SK-N-SH treated with all-trans-retinoic acid at 6 μM for 48 hours (cell line): ENCODE data around the gene SLC6A6.

Source experiments
- ATAC-seq: fragments of 200-7000 bp; cut with Tn5 transposase; 3 replicates; pipeline ENCODE4 v1.9.1; 2020; ENCODE audit warnings: mild to moderate bottlenecking, moderate library complexity
- ARNTL ChIP-seq: fragments of 450-650 bp; formaldehyde crosslinking; IDR thresholded peaks from 2 replicates; pipeline ENCODE4 v1.5.0; 2020; ENCODE audit warnings: low read depth, mild to moderate bottlenecking, moderate library complexity, borderline replicate concordance
- BACH2 ChIP-seq: fragments of 250-450 bp; sonication (Bioruptor Pico); IDR thresholded peaks from 2 replicates; pipeline ENCODE4 v1.9.0; 2021; ENCODE audit warnings: mild to moderate bottlenecking, borderline replicate concordance
- CREB5 ChIP-seq: fragments of 250-450 bp; sonication (Bioruptor Pico); IDR thresholded peaks from 2 replicates; pipeline ENCODE4 v1.5.1; 2020; ENCODE audit warnings: low read depth, mild to moderate bottlenecking, moderate library complexity
- CSRNP3 ChIP-seq: fragments of 250-450 bp; sonication (Bioruptor Pico); IDR thresholded peaks from 2 replicates; pipeline ENCODE4 v1.5.1; 2021; ENCODE audit warnings: mild to moderate bottlenecking, moderate library complexity
- ESRRG ChIP-seq: fragments of 250-450 bp; sonication (Bioruptor Pico); IDR thresholded peaks from 2 replicates; pipeline ENCODE4 v1.6.1; 2021; ENCODE audit warnings: mild to moderate bottlenecking
- GLIS3 ChIP-seq: fragments of 250-450 bp; sonication (Bioruptor Pico); IDR thresholded peaks from 2 replicates; pipeline ENCODE4 v1.5.0; 2020; ENCODE audit warnings: mild to moderate bottlenecking, moderate library complexity
- ISL1 ChIP-seq: fragments of 250-450 bp; sonication (Bioruptor Pico); IDR thresholded peaks from 2 replicates; pipeline ENCODE4 v2.1.2; 2022; ENCODE audit warnings: mild to moderate bottlenecking, moderate library complexity
- OSR1 ChIP-seq: fragments of 250-450 bp; sonication (Bioruptor Pico); IDR thresholded peaks from 2 replicates; pipeline ENCODE4 v1.8.0; 2022; ENCODE audit warnings: moderate library complexity, mild to moderate bottlenecking, inconsistent platforms
- PATZ1 ChIP-seq: fragments of 250-450 bp; sonication (Bioruptor Pico); IDR thresholded peaks from 2 replicates; pipeline ENCODE4 v1.8.0; 2020; ENCODE audit warnings: mild to moderate bottlenecking, moderate library complexity, borderline replicate concordance
- POU6F1 ChIP-seq: fragments of 250-450 bp; sonication (Bioruptor Pico); IDR thresholded peaks from 2 replicates; pipeline ENCODE4 v1.8.0; 2021; ENCODE audit warnings: low read depth, mild to moderate bottlenecking, moderate library complexity, borderline replicate concordance
- PPARA ChIP-seq: fragments of 250-450 bp; sonication (Bioruptor Pico); IDR thresholded peaks from 2 replicates; pipeline ENCODE4 v1.5.0; 2020; ENCODE audit warnings: mild to moderate bottlenecking, borderline replicate concordance
- RARB ChIP-seq: fragments of 250-450 bp; sonication (Bioruptor Pico); IDR thresholded peaks from 2 replicates; pipeline ENCODE4 v1.8.0; 2021; ENCODE audit warnings: mild to moderate bottlenecking, moderate library complexity
- SNAI2 ChIP-seq: fragments of 250-450 bp; sonication (Bioruptor Pico); IDR thresholded peaks from 2 replicates; pipeline ENCODE4 v1.5.0; 2020; ENCODE audit warnings: mild to moderate bottlenecking, moderate library complexity
- TOX ChIP-seq: fragments of 250-450 bp; sonication (Bioruptor Pico); IDR thresholded peaks from 2 replicates; pipeline ENCODE4 v1.8.0; 2021; ENCODE audit warnings: mild to moderate bottlenecking, moderate library complexity, borderline replicate concordance
- ZC3H10 ChIP-seq: fragments of 250-450 bp; sonication (Bioruptor Pico); IDR thresholded peaks from 2 replicates; pipeline ENCODE4 v1.5.1; 2021; ENCODE audit warnings: mild to moderate bottlenecking, moderate library complexity
- ZFP3 ChIP-seq: fragments of 250-450 bp; sonication (Bioruptor Pico); IDR thresholded peaks from 2 replicates; pipeline ENCODE4 v1.5.0; 2020; ENCODE audit warnings: mild to moderate bottlenecking, moderate library complexity
- ZNF565 ChIP-seq: fragments of 450-650 bp; formaldehyde crosslinking; conservative IDR thresholded peaks from 2 replicates; pipeline ENCODE4 v1.5.0; 2020; ENCODE audit warnings: low read depth, mild to moderate bottlenecking, moderate library complexity
- ZNF70 ChIP-seq: fragments of 450-650 bp; formaldehyde crosslinking; IDR thresholded peaks from 2 replicates; pipeline ENCODE4 v1.5.0; 2020; ENCODE audit warnings: mild to moderate bottlenecking, moderate library complexity
- ZNF8 ChIP-seq: fragments of 450-650 bp; formaldehyde crosslinking; IDR thresholded peaks from 2 replicates; pipeline ENCODE4 v1.5.0; 2020; ENCODE audit warnings: mild to moderate bottlenecking, moderate library complexity

Gene SLC6A6

GRCh38 chr3:14446988-14447570, 44.7 kb downstream of the SLC6A6 start:
- no peak for ATAC-seq
- TF ChIP-seq CREB5: no peak
- TF ChIP-seq TOX (CRISPR knock-in tag): no peak
- no peak for TF ChIP-seq OSR1 (CRISPR knock-in tag)
- TF ChIP-seq ESRRG (CRISPR knock-in tag): no peak
- TF ChIP-seq POU6F1 (CRISPR knock-in tag): no peak
- TF ChIP-seq SNAI2: no peak
- TF ChIP-seq ZNF70 (CRISPR knock-in tag): no peak
- no peak for TF ChIP-seq PATZ1 (CRISPR knock-in tag)
- TF ChIP-seq, all 23 proteins: peak for 0

GRCh38 chr3:14448063-14448462, 45.7 kb downstream of the SLC6A6 start:
- no peak for ATAC-seq
- no peak for TF ChIP-seq ARNTL (CRISPR knock-in tag)
- no peak for TF ChIP-seq ZC3H10 (CRISPR knock-in tag)
- no peak for TF ChIP-seq CREB5

- ATAC-seq: no peak
- no peak for TF ChIP-seq ISL1 (CRISPR knock-in tag)
- no peak for TF ChIP-seq PATZ1 (CRISPR knock-in tag)
- TF ChIP-seq OSR1 (CRISPR knock-in tag): no peak
- no peak for TF ChIP-seq ZNF565
Measured at GRCh38 chr3:14448756-14449727, 46.6 kb downstream of the SLC6A6 start.

GRCh38 chr3:14450506-14450905, 48.1 kb downstream of the SLC6A6 start:
- ATAC-seq: no peak
- TF ChIP-seq PPARA (CRISPR knock-in tag): no peak
- TF ChIP-seq OSR1 (CRISPR knock-in tag): no peak
- no peak for TF ChIP-seq ZFP3 (CRISPR knock-in tag)
- TF ChIP-seq RARB: no peak
- no peak for TF ChIP-seq ZC3H10 (CRISPR knock-in tag)
- no peak for TF ChIP-seq ZNF70 (CRISPR knock-in tag)
- no peak for TF ChIP-seq ZNF565
- no peak for TF ChIP-seq CSRNP3 (CRISPR knock-in tag)
- no peak for TF ChIP-seq ZNF8
- no peak for TF ChIP-seq ARNTL (CRISPR knock-in tag)
- no peak for TF ChIP-seq PATZ1 (CRISPR knock-in tag)
- no peak for TF ChIP-seq BACH2 (CRISPR knock-in tag)
- TF ChIP-seq TOX (CRISPR knock-in tag): no peak
- no peak for TF ChIP-seq GLIS3
- TF ChIP-seq ESRRG (CRISPR knock-in tag): no peak
